HCT116 (cell line): Measurements from ENCODE around the gene ARHGEF17. TPM values are rescaled to one million over a fixed set of nuclear protein-coding genes. Genes with fewer than 3 reads are reported as not detected.

Experiments
- ATAC-seq: fragments of 200-7000 bp; cut with Tn5 transposase; 2 replicates; pipeline ENCODE4 v1.9.1; 2020; ENCODE audit warnings: mild to moderate bottlenecking, moderate library complexity
- BruUV-seq: library from RNA; stranded (reverse); fragments of 400-500 nt; replicated peaks from 2 replicates; lab custom pipeline; 2021; lab: Mats Ljungman, UMichigan
- CTCF ChIA-PET: fragments of 300-600 bp; sonication (Branson Sonifier 250); formaldehyde crosslinking; loops from one replicate; lab custom pipeline; 2021; ENCODE audit warnings: antibody characterized with exemption; lab: Charles Lee
- POLR2A ChIA-PET: fragments of 300-600, 350-600 bp; sonication (Branson Sonifier 250); formaldehyde crosslinking; loops from one replicate; lab custom pipeline; 2021; ENCODE audit warnings: antibody characterized with exemption; lab: Charles Lee
- RAD21 ChIA-PET, 2 experiments: fragments of 300-600 bp; sonication (Branson Sonifier 250); formaldehyde crosslinking; loops; one replicate each; lab custom pipeline; 2023; ENCODE audit warnings: low total read pairs in 2 of 2; ENCODE audit not compliant: uncharacterized antibody in 2 of 2, unreplicated experiment in 2 of 2, low non-redundant PET in 1 of 2; lab: Charles Lee
- DNase-seq: peaks from one replicate; pipeline ENCODE4 v3.0.0-alpha.2; 2010; ENCODE audit warnings: low read depth, low spot score
- H2AFZ ChIP-seq: fragments of 200-600 bp; shearing (Covaris generic), sonication (generic); 2 replicates; pipeline ENCODE4 v1.6.1; 2017; ENCODE audit warnings: low read depth, mixed run types, mixed read lengths, antibody characterized with exemption, low read length; ENCODE audit not compliant: poor library complexity, severe bottlenecking
- H3K27ac ChIP-seq: 2 replicates; pipeline ENCODE4 v1.5.1; 2012; ENCODE audit warnings: low read depth, low read length
- H3K27me3 ChIP-seq: fragments of 200-600 bp; sonication (generic); 2 replicates; pipeline ENCODE4 v1.6.1; 2016; ENCODE audit warnings: mixed run types, low read length, mixed read lengths; ENCODE audit not compliant: insufficient read depth
- H3K36me3 ChIP-seq, 2 experiments: fragments of 200-500 bp in 1 of 2; fragments of 200-600 bp in 1 of 2; sonication (Bioruptor generic) in 1 of 2; sonication (generic) in 1 of 2; 2 replicates each; pipeline versions ENCODE4 v1.5.1 to v1.6.1; 2014 to 2016; ENCODE audit warnings: low read length in 2 of 2, inconsistent platforms in 1 of 2, mixed read lengths in 1 of 2, mixed run types in 1 of 2; ENCODE audit not compliant: insufficient read depth in 2 of 2, control insufficient read depth in 1 of 2
- H3K4me1 ChIP-seq, 2 experiments: fragments of 200-600 bp in 1 of 2; sonication (generic) in 1 of 2; 2 replicates each; pipeline versions ENCODE4 v1.5.1 to v1.6.1; 2012 to 2017; ENCODE audit warnings: low read length in 2 of 2, inconsistent platforms in 1 of 2, mild to moderate bottlenecking in 1 of 2, mixed read lengths in 1 of 2, mixed run types in 1 of 2, moderate library complexity in 1 of 2; ENCODE audit not compliant: insufficient read depth in 2 of 2, control insufficient read depth in 1 of 2
- H3K4me2 ChIP-seq: fragments of 200-600 bp; sonication (generic); 2 replicates; pipeline ENCODE4 v1.6.1; 2017; ENCODE audit warnings: mixed run types, low read length, mixed read lengths
- H3K4me3 ChIP-seq, 2 experiments: fragments of 200-600 bp in 1 of 2; sonication (generic) in 1 of 2; replicated peaks in 1 of 2; 2 replicates each; pipeline ENCODE4 v1.5.1; 2011 to 2016; ENCODE audit warnings: low read length in 2 of 2, control low read depth in 1 of 2, low read depth in 1 of 2, mild to moderate bottlenecking in 1 of 2, mixed read lengths in 1 of 2, mixed run types in 1 of 2
- H3K79me2 ChIP-seq: fragments of 200-600 bp; sonication (generic); 2 replicates; pipeline ENCODE4 v1.6.1; 2017; ENCODE audit warnings: mild to moderate bottlenecking, mixed run types, low read length, moderate library complexity, mixed read lengths; ENCODE audit not compliant: insufficient read depth
- H3K9ac ChIP-seq: fragments of 200-600 bp; sonication (generic); 2 replicates; pipeline ENCODE4 v1.6.1; 2016; ENCODE audit warnings: low read length, mixed read lengths
- H3K9me2 ChIP-seq: fragments of 200-600 bp; sonication (generic), shearing (Covaris generic); 2 replicates; pipeline ENCODE4 v1.6.1; 2017; ENCODE audit warnings: mixed run types, mild to moderate bottlenecking, moderate library complexity; ENCODE audit not compliant: insufficient read depth
- H3K9me3 ChIP-seq, 2 experiments: fragments of 200-500 bp in 1 of 2; fragments of 200-600 bp in 1 of 2; sonication (Bioruptor generic) in 1 of 2; sonication (generic) in 1 of 2; 2 replicates each; pipeline ENCODE4 v1.6.1; 2014 to 2017; ENCODE audit warnings: low read length in 2 of 2, mixed read lengths in 2 of 2, inconsistent platforms in 1 of 2, low read depth in 1 of 2, mild to moderate bottlenecking in 1 of 2, mixed run types in 1 of 2, moderate library complexity in 1 of 2; ENCODE audit not compliant: control insufficient read depth in 1 of 2, insufficient read depth in 1 of 2
- H4K20me1 ChIP-seq: fragments of 200-600 bp; sonication (generic), shearing (Covaris generic); 2 replicates; pipeline ENCODE4 v1.6.1; 2017; ENCODE audit warnings: mixed run types, mild to moderate bottlenecking, moderate library complexity; ENCODE audit not compliant: insufficient read depth
- CBX3 ChIP-seq: IDR thresholded peaks from 2 replicates; pipeline ENCODE4 v1.6.1; 2012; ENCODE audit warnings: low read depth
- CTCF ChIP-seq, 3 experiments: fragments of 200-600 bp in 1 of 3; sonication (generic) in 1 of 3; IDR thresholded peaks in 2 of 3; conservative IDR thresholded peaks in 1 of 3; 2 replicates each; pipeline ENCODE4 v1.5.1; 2012 to 2017; ENCODE audit warnings: low read depth in 2 of 3, low read length in 2 of 3, antibody characterized with exemption in 1 of 3, borderline replicate concordance in 1 of 3, control low read depth in 1 of 3, mild to moderate bottlenecking in 1 of 3, mixed read lengths in 1 of 3, mixed run types in 1 of 3, moderate library complexity in 1 of 3; ENCODE audit not compliant: insufficient read depth in 1 of 3
- ELF1 ChIP-seq: IDR thresholded peaks from 2 replicates; pipeline ENCODE4 v1.6.1; 2012; ENCODE audit warnings: low read depth, borderline replicate concordance
- MAX ChIP-seq: IDR thresholded peaks from 2 replicates; pipeline ENCODE4 v1.6.1; 2012
- REST ChIP-seq: IDR thresholded peaks from 2 replicates; pipeline ENCODE4 v1.6.1; 2012; ENCODE audit warnings: low read depth
- SP1 ChIP-seq: IDR thresholded peaks from 2 replicates; pipeline ENCODE4 v1.6.1; 2012; ENCODE audit warnings: low read depth
- TCF7L2 ChIP-seq: IDR thresholded peaks from 2 replicates; pipeline ENCODE4 v1.7.0; 2011; ENCODE audit warnings: borderline replicate concordance, inconsistent platforms; ENCODE audit not compliant: insufficient read depth, insufficient read length; ENCODE audit errors: extremely low read depth
- intact Hi-C: fragments of 100-400 bp; cut with micrococcal nuclease; formaldehyde crosslinking; loops from 2 replicates; pipeline ENCODE4 v1.10.0; 2022
- total RNA-seq: library from RNA; stranded (reverse); gene quantifications from one replicate; pipeline ENCODE4 v1.2.1, GENCODE V29; 2021; ENCODE audit not compliant: unreplicated experiment
- TF ChIP-seq, protein P1 (sequence below): IDR thresholded peaks from 2 replicates; pipeline ENCODE4 v1.6.1; 2011; ENCODE audit warnings: mild to moderate bottlenecking, low read length, moderate library complexity; ENCODE audit not compliant: insufficient replicate concordance; ENCODE audit errors: extremely low read depth

The ARHGEF17 gene
- total RNA-seq, 1 experiment from 2014 or later: 18.2 TPM

- TF ChIP-seq SP1: no peak
- TF ChIP-seq MAX: no peak
- TF ChIP-seq, protein P1, sequence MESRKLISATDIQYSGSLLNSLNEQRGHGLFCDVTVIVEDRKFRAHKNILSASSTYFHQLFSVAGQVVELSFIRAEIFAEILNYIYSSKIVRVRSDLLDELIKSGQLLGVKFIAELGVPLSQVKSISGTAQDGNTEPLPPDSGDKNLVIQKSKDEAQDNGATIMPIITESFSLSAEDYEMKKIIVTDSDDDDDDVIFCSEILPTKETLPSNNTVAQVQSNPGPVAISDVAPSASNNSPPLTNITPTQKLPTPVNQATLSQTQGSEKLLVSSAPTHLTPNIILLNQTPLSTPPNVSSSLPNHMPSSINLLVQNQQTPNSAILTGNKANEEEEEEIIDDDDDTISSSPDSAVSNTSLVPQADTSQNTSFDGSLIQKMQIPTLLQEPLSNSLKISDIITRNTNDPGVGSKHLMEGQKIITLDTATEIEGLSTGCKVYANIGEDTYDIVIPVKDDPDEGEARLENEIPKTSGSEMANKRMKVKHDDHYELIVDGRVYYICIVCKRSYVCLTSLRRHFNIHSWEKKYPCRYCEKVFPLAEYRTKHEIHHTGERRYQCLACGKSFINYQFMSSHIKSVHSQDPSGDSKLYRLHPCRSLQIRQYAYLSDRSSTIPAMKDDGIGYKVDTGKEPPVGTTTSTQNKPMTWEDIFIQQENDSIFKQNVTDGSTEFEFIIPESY: no peak
- TF ChIP-seq CTCF (IDR thresholded peaks at IDR 0.05 in 2 of 3, conservative IDR thresholded peaks at IDR 0.05 in 1 of 3; ENCODE audit: borderline replicate concordance in 1 of 3, insufficient read depth in 1 of 3, low read depth in 2 of 3, low read length in 2 of 3): no peak
- TF ChIP-seq, all 23 proteins: peak for 0
These were observed 5.6 kb downstream of the ARHGEF17 start (continued) for GRCh38 chr11:73313652-73314051.

GRCh38 chr11:73314117-73314961 lies 6.3 kb downstream of the ARHGEF17 start:
- BruUV-seq: no TSS peak
- Histone ChIP-seq H3K9me2 (no peaks in the 10 kb centered on the region), H4K20me1 (no peaks in the 10 kb centered on the region), H2AFZ (no peak overlapping the region), H3K4me1 (peaks cover 13 to 32% of the 10 kb centered on the region in 2 experiments), H3K4me3 (no peak overlapping the region), H3K27ac (no peak overlapping the region), H3K79me2 (peaks cover 12% of the 10 kb centered on the region; the same call in 1 of the 2 replicates), H3K9ac (no peak overlapping the region), H3K4me2 (peak overlapping the region; percentile 40), H3K9me3 (no peaks in the 10 kb centered on the region), H3K36me3 (no peaks in the 10 kb centered on the region), H3K27me3 (no peaks in the 10 kb centered on the region)
- CTCF ChIA-PET: interaction anchor here (1.2 kb wide), 1 partner anchor 16 kb away, joined by 3 read pairs; no protein-coding TSS in a partner anchor
- ATAC-seq (peak; percentile 29; the same call in 1 of the 2 replicates), DNase-seq (no peak)
- POLR2A ChIA-PET: interaction anchor here (1.1 kb wide), 1 partner anchor 9 kb away, joined by 3 read pairs; no protein-coding TSS in a partner anchor
- intact Hi-C loops: no loop called here
- RAD21 ChIA-PET: no interaction called here
- TF ChIP-seq TCF7L2 (no peak), ELF1 (no peak), REST (no peak), MAX (no peak), CTCF (IDR thresholded peaks at IDR 0.05 in 2 of 3, conservative IDR thresholded peaks at IDR 0.05 in 1 of 3; ENCODE audit: borderline replicate concordance in 1 of 3, insufficient read depth in 1 of 3, low read depth in 2 of 3, low read length in 2 of 3) (no peak), CBX3 (no peak)
